HG02884 (cell line): Measurements from ENCODE around the gene ENDOV.
A peak's percentile ranks its signal among the peaks of the same experiment; 100 is the strongest.

ENCODE experiments used
- ATAC-seq: cut with Tn5 transposase; IDR thresholded peaks from one replicate; pipeline ENCODE4 v1.9.1; 2021; ENCODE audit warnings: mild to moderate bottlenecking, moderate library complexity; ENCODE audit not compliant: unreplicated experiment

The ENDOV gene

DNA sequence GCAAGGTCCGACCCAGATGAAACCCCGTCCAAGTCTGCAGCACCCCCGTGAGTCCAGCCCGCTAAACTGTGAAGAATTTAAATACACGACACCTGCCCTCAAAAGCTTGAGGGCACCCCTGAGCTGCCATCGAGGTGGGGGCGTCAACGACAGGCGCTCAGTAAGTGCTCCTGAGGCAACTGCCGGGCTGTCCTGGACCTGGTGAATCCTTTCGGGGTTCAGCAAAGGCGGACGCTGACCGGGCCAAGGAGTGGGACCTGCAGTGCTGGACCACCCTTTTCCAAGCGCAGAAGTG is 512 bp upstream of the ENDOV start:
- no peak for ATAC-seq

GRCh38 chr17:80415626-80416137 is 715 bp downstream of the ENDOV start:
- ATAC-seq = no peak

DNA sequence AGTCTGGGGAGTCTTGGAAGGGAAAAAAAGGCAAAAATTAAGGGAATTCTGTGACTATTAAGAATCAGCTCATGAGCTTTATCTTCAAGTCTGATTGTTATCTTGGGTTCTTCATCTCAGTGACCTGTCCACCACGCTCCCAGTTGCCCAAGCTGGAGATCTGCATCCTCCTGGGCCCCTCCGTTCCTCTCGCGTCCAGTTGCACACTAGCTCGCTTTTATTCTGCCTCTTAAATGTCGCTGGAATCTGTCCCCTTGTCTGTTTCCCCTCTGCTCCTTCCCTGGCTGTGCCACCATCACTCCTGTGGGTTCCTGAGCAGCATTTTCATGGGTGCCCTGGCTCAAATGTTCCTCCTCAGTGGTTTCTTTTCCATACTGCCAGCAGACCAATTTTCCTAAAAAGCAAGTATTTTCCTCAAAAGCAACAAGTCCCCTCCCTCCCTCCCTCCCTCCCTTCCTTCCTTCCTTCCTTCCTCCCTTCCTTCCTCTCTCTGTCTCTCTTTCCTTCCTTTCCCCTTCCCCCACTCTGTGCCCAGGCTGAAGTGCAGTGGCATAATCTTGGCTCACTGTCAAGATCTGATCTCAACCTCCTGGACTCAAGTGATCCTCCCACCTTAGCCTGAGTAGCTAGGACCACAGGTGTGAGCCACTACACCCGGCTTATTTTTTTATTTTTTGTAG is 1.4 kb downstream of the ENDOV start:
- ATAC-seq = no peak

DNA sequence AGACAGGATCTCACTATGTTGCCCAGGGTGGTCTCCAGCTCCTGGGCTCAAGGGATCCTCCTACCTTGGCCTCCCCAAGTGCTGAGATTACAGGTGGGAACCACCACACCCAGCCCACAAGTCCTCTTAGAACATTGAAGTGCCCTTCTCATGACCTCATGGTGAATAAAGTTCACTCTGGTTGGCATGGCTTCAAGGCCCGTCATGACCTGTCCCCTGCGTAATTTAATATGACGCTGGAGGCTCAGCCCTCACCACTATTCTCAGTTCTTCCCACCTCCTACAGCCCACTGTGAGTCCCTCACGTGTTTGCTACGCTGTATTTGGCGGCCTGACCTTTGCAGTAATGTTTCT is 1.9 kb downstream of the ENDOV start:
- no peak for ATAC-seq

DNA sequence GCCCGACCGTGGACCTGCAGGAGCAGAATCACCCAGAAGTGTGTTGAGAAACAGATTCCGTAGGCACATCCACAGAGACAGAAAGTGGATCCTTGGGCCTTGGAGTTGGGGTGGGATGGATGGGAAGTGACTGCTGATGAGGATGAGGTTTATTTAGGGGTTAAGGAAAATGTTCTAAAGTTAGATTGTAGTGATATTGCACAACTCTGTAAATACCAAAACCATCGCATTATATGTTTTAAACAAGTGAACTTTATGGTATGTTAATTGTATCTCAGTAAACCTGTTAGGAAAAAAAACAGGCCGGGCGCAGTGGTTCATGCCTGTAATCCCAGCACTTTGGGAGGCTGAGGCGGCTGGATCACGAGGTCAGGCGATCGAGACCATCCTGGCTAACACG is 3.6 kb downstream of the ENDOV start:
- no peak for ATAC-seq

DNA sequence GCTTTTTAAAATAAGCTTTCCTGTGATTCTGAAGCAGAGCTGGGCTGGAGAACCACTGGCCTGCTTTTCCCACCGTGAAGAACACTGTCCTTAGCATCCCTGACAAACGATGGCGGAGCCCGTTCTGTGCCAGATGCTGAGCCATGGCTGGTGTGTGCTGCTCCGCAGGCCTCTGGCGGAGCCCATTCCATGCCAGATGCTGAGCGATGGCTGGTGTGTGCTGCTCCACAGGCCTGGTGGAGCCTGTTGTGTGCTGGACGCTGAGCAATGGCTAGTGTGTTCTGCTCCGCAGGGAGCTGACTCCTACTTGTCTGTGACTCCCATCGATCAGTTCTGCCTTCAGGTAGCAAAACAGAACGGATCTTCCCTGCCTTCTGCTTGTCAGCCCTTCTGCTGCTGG is 4.3 kb downstream of the ENDOV start:
- no peak for ATAC-seq

DNA sequence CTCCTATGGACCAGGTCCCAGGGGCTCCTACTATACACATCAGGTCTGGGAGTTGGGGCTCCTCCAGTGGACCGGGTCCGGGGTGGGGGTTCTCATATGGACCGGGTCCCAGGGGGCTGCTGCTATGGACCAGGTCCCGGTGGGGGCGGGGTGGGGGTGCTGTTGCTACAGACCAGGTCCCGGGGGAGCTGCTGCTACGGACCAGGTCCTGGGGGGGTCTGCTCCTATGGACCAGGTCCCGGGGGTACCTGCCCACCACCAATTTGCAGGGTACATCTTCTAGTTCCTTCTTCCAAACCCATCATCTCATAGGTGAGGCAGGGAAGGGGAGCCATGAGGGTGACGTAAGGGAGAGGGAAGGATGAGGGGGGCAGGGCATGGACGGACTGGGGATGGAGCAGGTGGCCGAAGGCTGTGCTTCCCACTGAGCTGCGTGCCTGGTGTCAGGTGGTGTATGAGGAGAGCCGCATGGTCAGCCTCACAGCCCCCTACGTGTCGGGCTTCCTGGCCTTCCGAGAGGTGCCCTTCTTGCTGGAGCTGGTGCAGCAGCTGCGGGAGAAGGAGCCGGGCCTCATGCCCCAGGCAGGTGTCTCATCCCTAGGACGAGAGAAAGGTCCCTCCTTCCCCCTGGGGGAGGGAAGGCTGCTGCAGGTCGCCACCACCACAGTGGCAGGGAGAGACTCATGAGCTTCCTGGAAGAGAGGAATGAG is 6.6 kb downstream of the ENDOV start:
- no peak for ATAC-seq

DNA sequence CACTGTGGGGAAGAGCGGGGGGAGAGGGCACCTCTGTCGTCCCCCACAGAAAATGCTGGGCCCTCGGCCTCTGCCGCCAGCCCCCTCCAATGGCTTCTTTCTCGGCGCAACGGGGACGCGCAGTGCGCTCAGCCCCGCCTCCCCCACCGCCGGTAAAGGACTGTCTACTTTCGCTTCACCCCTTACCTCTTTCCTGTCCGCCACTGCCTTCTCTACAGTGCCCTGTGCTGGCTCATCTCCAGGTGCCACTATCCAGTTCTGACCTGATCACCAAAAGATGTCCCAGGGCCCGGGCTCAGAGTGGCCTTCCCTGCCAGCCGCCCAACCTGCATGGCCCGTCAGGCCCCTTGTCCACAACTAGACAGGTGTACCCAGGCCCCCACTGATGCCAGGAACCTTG is 7.3 kb downstream of the ENDOV start:
- ATAC-seq = no peak

GRCh38 chr17:80422981-80423380 is 8.0 kb downstream of the ENDOV start:
- ATAC-seq = no peak

DNA sequence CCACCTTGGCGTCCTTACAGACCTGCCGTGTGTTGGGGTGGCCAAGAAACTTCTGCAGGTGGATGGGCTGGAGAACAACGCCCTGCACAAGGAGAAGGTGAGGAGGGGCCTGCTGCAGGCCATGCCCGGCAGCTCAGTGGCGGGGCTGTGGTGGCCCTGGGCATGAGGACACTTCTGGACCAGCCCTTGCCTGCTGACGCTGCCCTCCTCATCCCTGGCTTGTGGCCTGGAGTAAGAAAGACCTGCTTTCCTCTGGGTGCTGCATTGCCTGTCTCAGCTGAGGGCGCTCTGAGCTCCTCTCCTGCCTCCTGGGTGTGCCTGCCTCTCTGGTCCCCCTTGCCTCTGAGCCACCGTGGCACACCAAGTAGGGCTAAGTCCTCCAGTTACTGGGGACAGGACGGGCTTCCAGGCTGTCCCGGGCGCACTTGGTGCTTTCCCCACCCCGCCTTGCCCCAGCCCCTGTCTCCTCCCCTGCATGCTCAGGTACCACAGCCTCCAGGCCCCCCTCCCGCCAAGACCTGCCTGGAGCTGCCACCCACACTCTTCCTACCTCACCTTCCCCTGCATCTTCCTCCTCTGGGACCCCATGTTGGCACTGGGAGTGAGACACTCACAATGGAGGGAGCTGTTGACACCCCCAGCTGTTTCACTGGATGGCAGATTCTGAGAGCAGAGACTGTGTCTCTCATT is 8.7 kb downstream of the ENDOV start:
- ATAC-seq = no peak

DNA sequence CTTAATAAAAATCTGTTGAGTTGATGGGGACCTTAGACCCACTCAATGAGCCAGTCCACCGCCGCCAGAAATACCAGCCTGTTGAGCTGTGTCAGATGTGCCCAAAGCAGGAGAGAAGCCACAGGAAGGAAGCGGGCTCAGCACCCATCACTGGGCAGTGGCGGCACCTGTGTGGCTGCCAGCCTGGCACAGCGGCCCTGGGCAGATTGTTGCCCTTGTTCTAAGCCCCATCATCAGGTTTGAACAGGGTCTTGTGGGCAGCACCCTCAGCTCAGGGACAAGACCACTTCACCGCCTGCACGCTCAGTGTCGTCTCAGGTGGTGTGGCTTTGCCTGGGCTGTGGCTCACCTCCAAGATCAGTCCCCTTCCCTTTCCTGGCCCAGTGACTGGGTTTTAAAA is 9.3 kb downstream of the ENDOV start:
- ATAC-seq = no peak

DNA sequence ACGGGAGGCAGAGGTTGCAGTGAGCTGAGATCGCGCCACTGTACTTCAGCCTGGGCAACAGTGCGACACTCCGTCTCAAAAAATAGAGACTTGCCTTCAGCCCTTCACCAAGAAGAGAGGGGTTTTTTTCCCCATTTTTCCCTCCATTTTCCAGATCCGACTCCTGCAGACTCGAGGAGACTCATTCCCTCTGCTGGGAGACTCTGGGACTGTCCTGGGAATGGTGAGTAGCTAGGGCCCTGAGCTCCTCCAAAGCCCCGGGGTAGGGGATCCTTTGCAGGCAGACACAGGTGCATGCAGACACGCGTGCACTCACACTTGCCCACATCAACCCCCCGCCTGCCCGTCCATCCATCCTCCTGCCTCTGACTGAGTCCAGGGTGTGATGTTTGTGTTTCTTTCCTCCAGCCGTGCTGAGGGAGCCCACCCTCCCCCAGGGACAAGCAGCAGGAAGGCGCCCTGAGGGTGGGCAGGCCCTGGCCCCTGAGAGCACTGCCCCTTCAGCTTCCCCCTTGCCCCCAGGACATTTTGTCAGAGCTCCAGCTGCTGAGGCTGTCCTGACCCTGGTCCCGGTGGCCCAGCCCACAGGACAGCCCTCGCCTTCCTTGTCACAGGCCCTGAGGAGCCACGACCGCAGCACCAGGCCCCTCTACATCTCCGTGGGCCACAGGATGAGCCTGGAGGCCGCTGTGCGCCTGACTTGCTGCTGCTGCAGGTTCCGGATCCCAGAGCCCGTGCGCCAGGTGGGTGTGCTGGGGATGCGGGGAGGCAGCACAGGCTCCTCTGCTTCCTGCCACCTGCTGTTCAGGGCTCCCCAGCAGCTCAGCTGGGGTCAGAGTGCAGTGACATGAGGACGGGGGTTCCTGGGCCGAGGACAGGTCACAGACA is 10.2 kb downstream of the ENDOV start:
- no peak for ATAC-seq

DNA sequence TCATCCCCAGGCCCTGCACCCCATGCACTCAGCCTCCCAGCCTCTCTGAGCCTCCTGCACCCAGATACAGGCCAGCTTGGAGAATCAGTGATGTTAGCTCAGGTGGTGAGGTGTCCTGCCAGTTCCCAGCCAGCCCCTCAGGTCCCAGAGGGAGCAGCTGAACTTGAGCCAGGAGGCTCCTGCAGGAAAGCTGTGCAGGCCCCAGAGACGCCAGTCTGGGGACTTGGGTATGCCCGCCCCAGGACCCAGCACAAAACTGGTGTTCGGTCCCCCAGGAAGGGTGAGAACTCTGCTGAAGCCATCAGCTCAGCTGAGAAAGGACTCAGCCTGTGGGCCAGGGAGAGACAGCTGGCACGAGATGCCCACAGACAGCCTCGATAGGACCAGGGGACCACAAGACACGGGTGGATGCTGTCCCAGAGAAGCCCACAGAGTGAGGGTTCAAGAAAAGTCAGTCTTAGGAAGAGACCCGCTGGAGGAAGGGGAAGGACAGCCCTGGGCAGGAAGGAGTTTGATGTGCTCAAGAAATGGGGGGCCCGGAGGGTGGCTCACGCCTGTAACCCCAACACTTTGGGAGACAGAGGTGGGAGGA is 11.0 kb downstream of the ENDOV start:
- no peak for ATAC-seq

DNA sequence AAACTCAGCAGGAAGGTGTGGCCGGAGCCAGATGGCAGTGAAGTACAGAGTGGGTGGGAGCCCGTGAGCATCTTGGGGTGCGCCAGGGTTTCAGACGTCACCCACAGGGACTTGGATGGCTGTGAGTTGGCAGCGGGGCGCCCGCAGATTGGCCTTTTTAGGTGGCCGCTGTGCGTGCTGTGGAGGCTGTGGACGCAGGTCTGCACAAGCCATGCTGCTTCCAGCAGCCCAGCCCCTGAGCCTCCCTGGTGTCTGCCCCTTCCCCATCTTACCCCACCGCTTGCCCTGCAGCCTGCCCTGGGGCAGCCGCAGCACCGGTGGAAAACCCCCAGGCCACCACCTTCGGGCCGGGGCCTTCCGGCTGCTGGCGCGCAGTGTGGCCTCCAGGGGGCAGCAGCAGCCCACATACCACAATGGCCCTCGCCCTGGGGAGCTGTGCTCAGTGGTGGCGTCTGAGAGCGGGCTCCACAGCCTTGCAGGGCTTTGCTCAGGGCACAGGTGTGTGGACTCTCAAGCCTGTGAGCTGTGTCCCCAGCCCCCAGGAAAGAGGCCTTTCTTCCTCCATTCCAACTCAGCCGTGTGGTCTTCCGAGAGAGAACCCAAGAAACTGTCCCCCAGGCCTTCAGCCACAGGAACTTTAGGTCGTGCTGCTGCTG is 11.8 kb downstream of the ENDOV start:
- ATAC-seq = peak; percentile 59

DNA sequence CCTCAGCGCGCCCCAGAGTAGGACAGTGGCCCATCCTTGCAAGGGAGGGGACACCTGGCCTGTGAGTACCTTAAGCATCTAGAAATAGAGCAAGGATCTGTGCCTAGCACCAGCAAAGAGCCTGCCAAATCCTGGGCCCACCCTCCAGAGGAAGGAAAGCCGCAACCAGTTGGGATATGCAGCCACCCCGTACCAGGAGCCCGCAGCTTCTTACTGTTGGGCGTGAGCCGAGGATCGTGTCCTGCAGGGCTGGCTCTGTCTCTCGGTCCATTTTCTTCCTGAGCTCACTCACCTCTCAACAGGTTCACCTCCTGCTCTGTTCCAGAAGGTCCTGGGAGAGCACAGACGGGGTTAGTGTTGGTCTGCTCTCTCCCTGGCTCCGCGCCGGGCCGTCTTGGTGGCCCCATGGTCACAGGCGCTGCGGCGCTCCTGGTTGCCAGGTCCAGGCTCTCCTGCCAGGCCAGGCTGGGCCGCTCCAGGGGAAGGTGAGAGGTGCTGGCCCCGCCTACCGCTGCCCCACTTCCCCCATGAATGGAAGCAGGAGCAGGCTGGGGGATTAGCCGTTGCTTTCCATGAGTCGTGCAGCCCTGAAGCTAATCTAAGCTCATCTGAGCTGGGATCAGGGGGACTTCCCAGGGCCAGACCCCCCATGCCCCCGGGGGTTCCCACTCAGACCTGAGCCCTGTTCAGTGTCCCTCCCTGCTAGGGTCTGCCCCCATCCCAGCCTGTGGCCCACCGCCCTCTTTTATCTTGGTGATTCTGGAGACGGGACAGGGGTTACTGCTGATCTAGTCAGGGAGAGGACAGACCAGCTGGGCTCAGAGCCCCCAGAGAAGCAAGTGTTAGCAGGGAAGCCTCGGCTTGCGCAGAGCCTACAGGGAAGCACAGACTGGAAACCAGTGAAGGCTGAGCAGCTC is 12.7 kb downstream of the ENDOV start:
- ATAC-seq = no peak

- ATAC-seq = no peak
Measured at GRCh38 chr17:80428363-80428762, 13.4 kb downstream of the ENDOV start.

GRCh38 chr17:80428796-80429195 is 13.8 kb downstream of the ENDOV start:
- ATAC-seq = no peak

GRCh38 chr17:80429356-80430275 is 14.6 kb downstream of the ENDOV start:
- ATAC-seq = no peak
